GM19238 (cell line): ENCODE measurements around the gene AK4.

Experiments used
- DNase-seq: peaks from one replicate; pipeline ENCODE4 v3.0.0; 2011; ENCODE audit warnings: low spot score; ENCODE audit not compliant: insufficient read length

AK4 gene

GRCh38 chr1:65247419-65248359, 99.7 kb downstream of the AK4 start:
- DNase-seq = no peak

GRCh38 chr1:65250826-65251225, 102.8 kb downstream of the AK4 start:
- DNase-seq = no peak

GRCh38 chr1:65253800-65254319, 105.9 kb downstream of the AK4 start:
- no peak for DNase-seq

- peak; percentile 85 for DNase-seq
Measured at GRCh38 chr1:65254320-65255034, 106.5 kb downstream of the AK4 start.

- no peak for DNase-seq
Measured at GRCh38 chr1:65255035-65255655, 107.1 kb downstream of the AK4 start.

GRCh38 chr1:65255656-65256050, 107.7 kb downstream of the AK4 start:
- DNase-seq = no peak

GRCh38 chr1:65256860-65257708, 109.1 kb downstream of the AK4 start:
- no peak for DNase-seq

- no peak for DNase-seq
Measured at GRCh38 chr1:65258106-65258505, 110.1 kb downstream of the AK4 start.

- no peak for DNase-seq
Measured at GRCh38 chr1:65259816-65260215, 111.8 kb downstream of the AK4 start.

GRCh38 chr1:65260851-65261473, 113.0 kb downstream of the AK4 start:
- DNase-seq = no peak

GRCh38 chr1:65263286-65263685, 115.3 kb downstream of the AK4 start:
- no peak for DNase-seq

GRCh38 chr1:65264197-65264929, 116.4 kb downstream of the AK4 start:
- no peak for DNase-seq

GRCh38 chr1:65265296-65265650, 117.3 kb downstream of the AK4 start:
- no peak for DNase-seq

- DNase-seq = no peak
Measured at GRCh38 chr1:65265651-65266351, 117.8 kb downstream of the AK4 start.

GRCh38 chr1:65266476-65266875, 118.5 kb downstream of the AK4 start:
- no peak for DNase-seq

GRCh38 chr1:65267271-65267670, 119.3 kb downstream of the AK4 start:
- no peak for DNase-seq

- DNase-seq = no peak
Measured at GRCh38 chr1:65267683-65268082, 119.7 kb downstream of the AK4 start.

GRCh38 chr1:65269612-65270011, 121.6 kb downstream of the AK4 start:
- no peak for DNase-seq

- DNase-seq = no peak
Measured at GRCh38 chr1:65276197-65276939, 128.4 kb downstream of the AK4 start.
